GM12878 (cell line): Measurements from ENCODE around the gene C1QTNF8. TPM values are rescaled to one million over a fixed set of nuclear protein-coding genes. Genes with fewer than 3 reads are reported as not detected.

ENCODE experiments used
- ATAC-seq: fragments of 200-7000 bp; cut with Tn5 transposase; 3 replicates; pipeline ENCODE4 v1.9.1; 2020; ENCODE audit warnings: mild to moderate bottlenecking, moderate library complexity
- BruUV-seq: library from RNA; stranded (reverse); fragments of 400-500 nt; replicated peaks from 2 replicates; lab custom pipeline; 2021; lab: Mats Ljungman, UMichigan
- CTCF ChIA-PET: fragments of 300-600 bp; sonication (Branson Sonifier 250); formaldehyde crosslinking; extraction: SDS; loops from one replicate; lab custom pipeline; 2021; ENCODE audit warnings: inconsistent platforms; lab: Yijun Ruan, JAX
- POLR2A ChIA-PET: fragments of 350-600 bp; formaldehyde crosslinking; extraction: SDS; loops from one replicate; lab custom pipeline; 2021; ENCODE audit warnings: inconsistent platforms; lab: Charles Lee
- RAD21 ChIA-PET: fragments of 300-600 bp; sonication (Branson Sonifier 250); formaldehyde crosslinking; loops from one replicate; lab custom pipeline; 2023; ENCODE audit warnings: antibody characterized with exemption; ENCODE audit not compliant: unreplicated experiment; lab: Charles Lee
- SMC1A ChIA-PET: fragments of 300-600 bp; sonication (Branson Sonifier 250); formaldehyde crosslinking; loops from one replicate; lab custom pipeline; 2023; ENCODE audit not compliant: unreplicated experiment, uncharacterized antibody; lab: Charles Lee
- DNase-seq: peaks from one replicate; pipeline ENCODE4 v3.0.0-alpha.2; 2011; ENCODE audit warnings: low read depth, low spot score
- FAIRE-seq: peaks from 3 replicates; lab custom pipeline; 2011; peaks lifted over from hg19 to GRCh38; lab: Jason Lieb, UNC
- H2AFZ ChIP-seq: 2 replicates; pipeline ENCODE4 v1.6.0; 2011; ENCODE audit warnings: low read depth, low read length, control low read depth; ENCODE audit not compliant: control insufficient read depth
- H3K27ac ChIP-seq: 2 replicates; pipeline ENCODE4 v1.5.1; 2011; ENCODE audit warnings: control low read depth; ENCODE audit not compliant: control insufficient read depth, insufficient read depth
- H3K27me3 ChIP-seq, 2 experiments: replicated peaks in 1 of 2; 2 replicates each; pipeline versions ENCODE4 v1.6.0 to v1.6.1; 2011; ENCODE audit warnings: low read length in 1 of 2; ENCODE audit not compliant: control insufficient read depth in 2 of 2, insufficient read depth in 2 of 2
- H3K36me3 ChIP-seq, 2 experiments: 2 replicates each; pipeline ENCODE4 v1.5.1; 2011; ENCODE audit warnings: low read length in 1 of 2; ENCODE audit not compliant: control insufficient read depth in 2 of 2, insufficient read depth in 2 of 2
- H3K4me1 ChIP-seq: 2 replicates; pipeline ENCODE4 v1.6.1; 2011; ENCODE audit warnings: mild to moderate bottlenecking, low read length, moderate library complexity, mixed read lengths; ENCODE audit not compliant: control insufficient read depth, insufficient read depth
- H3K4me2 ChIP-seq: 2 replicates; pipeline ENCODE4 v1.6.0; 2011; ENCODE audit warnings: control low read depth; ENCODE audit not compliant: control insufficient read depth, insufficient read depth
- H3K4me3 ChIP-seq: fragments of 200-600 bp; sonication (generic); 2 replicates; pipeline ENCODE4 v1.5.1; 2016
- H3K79me2 ChIP-seq: 2 replicates; pipeline ENCODE4 v1.6.0; 2011; ENCODE audit warnings: low read length; ENCODE audit not compliant: control insufficient read depth, insufficient read depth
- H3K9ac ChIP-seq: 2 replicates; pipeline ENCODE4 v1.8.0; 2011; ENCODE audit warnings: low read length, control low read depth, mixed read lengths; ENCODE audit not compliant: control insufficient read depth, insufficient read depth
- H3K9me3 ChIP-seq: replicated peaks from 3 replicates; pipeline ENCODE4 v1.5.1; 2011; ENCODE audit warnings: mild to moderate bottlenecking, low read length; ENCODE audit not compliant: control insufficient read depth, insufficient read depth
- H4K20me1 ChIP-seq: 2 replicates; pipeline ENCODE4 v1.6.0; 2011; ENCODE audit not compliant: control insufficient read depth, insufficient read depth
- CBFB ChIP-seq: IDR thresholded peaks from 2 replicates; pipeline ENCODE4 v1.6.1; 2016; ENCODE audit warnings: antibody characterized with exemption, low read depth
- CREM ChIP-seq: IDR thresholded peaks from 2 replicates; pipeline ENCODE4 v1.6.1; 2014; ENCODE audit warnings: antibody characterized with exemption, low read depth
- FOXM1 ChIP-seq: IDR thresholded peaks from 2 replicates; pipeline ENCODE4 v1.6.1; 2012; ENCODE audit warnings: low read depth, mild to moderate bottlenecking, inconsistent platforms, low read length, moderate library complexity
- GATAD2B ChIP-seq: fragments of 450-650 bp; conservative IDR thresholded peaks from 2 replicates; pipeline ENCODE4 v1.6.1; 2017; ENCODE audit warnings: low read depth, mild to moderate bottlenecking, moderate library complexity
- MEF2B ChIP-seq: fragments of 450-650 bp; IDR thresholded peaks from 2 replicates; pipeline ENCODE4 v1.6.1; 2018; ENCODE audit warnings: mild to moderate bottlenecking, moderate library complexity; ENCODE audit not compliant: partially characterized antibody, poor library complexity, severe bottlenecking
- RAD51 ChIP-seq: fragments of 450-650 bp; IDR thresholded peaks from 2 replicates; pipeline ENCODE4 v1.6.1; 2016; ENCODE audit warnings: moderate library complexity, mild to moderate bottlenecking, inconsistent platforms
- RFX5 ChIP-seq: IDR thresholded peaks from 2 replicates; pipeline ENCODE4 v1.6.1; 2011; ENCODE audit warnings: low read depth, low read length, improper control_type of control experiment
- RUNX3 ChIP-seq: IDR thresholded peaks from 2 replicates; pipeline ENCODE4 v1.6.1; 2012; ENCODE audit warnings: low read length, inconsistent platforms
- SMC3 ChIP-seq: IDR thresholded peaks from 2 replicates; pipeline ENCODE4 v1.6.1; 2011; ENCODE audit warnings: low read length, improper control_type of control experiment, borderline replicate concordance
- YBX1 ChIP-seq: fragments of 450-650 bp; IDR thresholded peaks from 2 replicates; pipeline ENCODE4 v1.6.1; 2016; ENCODE audit warnings: antibody characterized with exemption
- WGBS: methylation state at CpG from one replicate; pipeline ENCODE4 v1.1.6; 2016; ENCODE audit warnings: low lambda C conversion rate; ENCODE audit not compliant: insufficient replicate concordance, insufficient coverage; ENCODE audit errors: missing lambda C conversion rate; 5-methylcytosine and 5-hydroxymethylcytosine counted together
- in situ Hi-C: fragments of 300-500 bp; cut with MboI; formaldehyde crosslinking; loops from 9 replicates; pipeline ENCODE4 v1.14.3; 2018; ENCODE audit warnings: mixed read lengths
- intact Hi-C: fragments of 100-400 bp; cut with micrococcal nuclease; formaldehyde crosslinking; loops from one replicate; pipeline ENCODE4 v1.14.2; 2022; ENCODE audit not compliant: unreplicated experiment
- polyA plus RNA-seq, 11 experiments: library from polyadenylated mRNA; depleted of rRNA in 4 of 11; unstranded in 6 of 11; stranded (reverse) in 5 of 11; fragments of >200 nt; fragmentation: Nextera tagmentation in 4 of 11; fragmentation: Illumina TruSeq in 1 of 11; extraction: Ambion mirVana in 4 of 11; extraction: Trizol in 1 of 11; gene quantifications; 1 replicate in 1 of 11; 2 replicates in 10 of 11; pipeline versions ENCODE4 v1.2.1 to v1.2.3, GENCODE V29; 2011 to 2016; ENCODE audit warnings: inconsistent platforms in 2 of 11, missing spikeins in 2 of 11, low read depth in 1 of 11
- total RNA-seq, 4 experiments: library from RNA; depleted of rRNA in 3 of 4; stranded (reverse); fragments of >200 nt in 3 of 4; fragmentation: Illumina TruSeq in 1 of 4; extraction: Trizol in 1 of 4; gene quantifications; 2 replicates each; pipeline versions ENCODE4 v1.2.1 to v1.2.3, GENCODE V29; 2013 to 2021
- TF ChIP-seq, protein P1 (sequence below): IDR thresholded peaks from 2 replicates; pipeline ENCODE4 v1.6.1; 2011; ENCODE audit warnings: low read depth, mild to moderate bottlenecking, low read length, moderate library complexity, borderline replicate concordance; ENCODE audit errors: extremely low read depth
- TF ChIP-seq, protein P2 (sequence below): fragments of 450-650 bp; IDR thresholded peaks from 2 replicates; pipeline ENCODE4 v1.6.1; 2016; ENCODE audit warnings: mild to moderate bottlenecking, moderate library complexity, borderline replicate concordance

Gene C1QTNF8
- total and polyA plus RNA-seq, 10 of the 15 experiments (the other 5 are each of a cell fraction or from before 2014, with no cell fraction given): not detected

DNA sequence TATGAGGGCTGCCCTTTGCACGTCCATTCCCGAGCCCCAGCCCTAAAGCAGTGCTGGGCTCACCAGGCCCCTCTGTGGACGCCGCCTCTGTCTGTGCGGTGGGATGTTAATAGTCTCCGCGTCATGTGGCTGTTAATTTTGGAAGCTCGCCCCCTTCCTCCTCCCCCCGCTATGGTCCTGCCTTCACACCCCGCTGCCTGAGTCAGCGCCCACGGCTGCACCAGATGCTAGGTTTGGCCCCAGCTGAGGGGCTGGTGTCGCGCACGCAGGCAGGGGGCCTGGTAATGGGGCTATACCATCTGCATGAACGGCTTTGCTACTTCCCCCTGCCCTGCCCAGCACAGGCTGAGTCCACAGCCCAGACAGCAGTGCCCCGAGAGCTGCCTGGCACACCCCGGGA lies 27.6 kb downstream of the C1QTNF8 start (continued):
- no peak for TF ChIP-seq FOXM1
- no peak for TF ChIP-seq RFX5

DNA sequence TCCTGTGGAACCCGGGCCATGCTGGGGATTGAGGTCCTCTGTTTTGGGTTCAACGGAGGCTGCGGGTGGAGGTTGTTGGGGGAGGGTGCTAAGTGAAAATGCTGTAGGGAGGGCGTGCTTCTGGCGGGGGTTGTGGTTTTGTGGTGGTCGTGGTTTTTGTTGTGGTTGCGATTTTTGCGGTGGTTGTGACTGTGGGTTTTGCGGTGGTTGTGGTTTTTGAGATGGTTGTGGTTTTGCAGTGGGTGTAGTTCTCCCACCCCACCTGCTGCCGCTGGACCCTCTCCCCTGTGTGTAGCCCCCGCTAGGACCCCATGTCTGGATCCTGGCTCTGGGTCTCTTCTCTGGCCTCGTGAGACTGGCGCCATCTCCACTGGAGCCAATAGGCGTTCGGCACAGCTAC lies 28.4 kb downstream of the C1QTNF8 start:
- BruUV-seq: no TSS peak
- WGBS: 42% methylated on average over 15 of the region's 15 CpGs
- CTCF ChIA-PET: no interaction called here
- H3K36me3 ChIP-seq: no peaks in the 10 kb centered on the region
- H4K20me1 ChIP-seq: no peaks in the 10 kb centered on the region
- no peaks in the 10 kb centered on the region; the same call in 2 of the 3 replicates for H3K9me3 ChIP-seq
- SMC1A ChIA-PET: no interaction called here
- no peaks in the 10 kb centered on the region for H3K27me3 ChIP-seq
- POLR2A ChIA-PET: no interaction called here
- RAD21 ChIA-PET: no interaction called here
- in situ Hi-C loops: loop anchor here (10.0 kb wide), 1 partner anchor 57 kb away; no protein-coding TSS in a partner anchor
- DNase-seq (no peak), FAIRE-seq (no peak)
- H2AFZ ChIP-seq: no peak overlapping the region
- H3K4me3 ChIP-seq: no peak overlapping the region
- H3K79me2 ChIP-seq: no peaks in the 10 kb centered on the region
- no peak overlapping the region for H3K27ac ChIP-seq
- H3K9ac ChIP-seq: no peak overlapping the region
- H3K4me2 ChIP-seq: no peak overlapping the region
- intact Hi-C loops: no loop called here
- TF ChIP-seq CREM: no peak
- TF ChIP-seq SMC3: no peak
- no peak for TF ChIP-seq RAD51
- TF ChIP-seq, protein P1, sequence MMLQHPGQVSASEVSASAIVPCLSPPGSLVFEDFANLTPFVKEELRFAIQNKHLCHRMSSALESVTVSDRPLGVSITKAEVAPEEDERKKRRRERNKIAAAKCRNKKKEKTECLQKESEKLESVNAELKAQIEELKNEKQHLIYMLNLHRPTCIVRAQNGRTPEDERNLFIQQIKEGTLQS: no peak
- TF ChIP-seq RUNX3: peak; percentile 79
- TF ChIP-seq, protein P2, sequence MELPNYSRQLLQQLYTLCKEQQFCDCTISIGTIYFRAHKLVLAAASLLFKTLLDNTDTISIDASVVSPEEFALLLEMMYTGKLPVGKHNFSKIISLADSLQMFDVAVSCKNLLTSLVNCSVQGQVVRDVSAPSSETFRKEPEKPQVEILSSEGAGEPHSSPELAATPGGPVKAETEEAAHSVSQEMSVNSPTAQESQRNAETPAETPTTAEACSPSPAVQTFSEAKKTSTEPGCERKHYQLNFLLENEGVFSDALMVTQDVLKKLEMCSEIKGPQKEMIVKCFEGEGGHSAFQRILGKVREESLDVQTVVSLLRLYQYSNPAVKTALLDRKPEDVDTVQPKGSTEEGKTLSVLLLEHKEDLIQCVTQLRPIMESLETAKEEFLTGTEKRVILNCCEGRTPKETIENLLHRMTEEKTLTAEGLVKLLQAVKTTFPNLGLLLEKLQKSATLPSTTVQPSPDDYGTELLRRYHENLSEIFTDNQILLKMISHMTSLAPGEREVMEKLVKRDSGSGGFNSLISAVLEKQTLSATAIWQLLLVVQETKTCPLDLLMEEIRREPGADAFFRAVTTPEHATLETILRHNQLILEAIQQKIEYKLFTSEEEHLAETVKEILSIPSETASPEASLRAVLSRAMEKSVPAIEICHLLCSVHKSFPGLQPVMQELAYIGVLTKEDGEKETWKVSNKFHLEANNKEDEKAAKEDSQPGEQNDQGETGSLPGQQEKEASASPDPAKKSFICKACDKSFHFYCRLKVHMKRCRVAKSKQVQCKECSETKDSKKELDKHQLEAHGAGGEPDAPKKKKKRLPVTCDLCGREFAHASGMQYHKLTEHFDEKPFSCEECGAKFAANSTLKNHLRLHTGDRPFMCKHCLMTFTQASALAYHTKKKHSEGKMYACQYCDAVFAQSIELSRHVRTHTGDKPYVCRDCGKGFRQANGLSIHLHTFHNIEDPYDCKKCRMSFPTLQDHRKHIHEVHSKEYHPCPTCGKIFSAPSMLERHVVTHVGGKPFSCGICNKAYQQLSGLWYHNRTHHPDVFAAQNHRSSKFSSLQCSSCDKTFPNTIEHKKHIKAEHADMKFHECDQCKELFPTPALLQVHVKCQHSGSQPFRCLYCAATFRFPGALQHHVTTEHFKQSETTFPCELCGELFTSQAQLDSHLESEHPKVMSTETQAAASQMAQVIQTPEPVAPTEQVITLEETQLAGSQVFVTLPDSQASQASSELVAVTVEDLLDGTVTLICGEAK: no peak
- no peak for TF ChIP-seq YBX1
- TF ChIP-seq CBFB: peak; percentile 72; the same call in 1 of the 2 replicates
- TF ChIP-seq MEF2B: no peak
- TF ChIP-seq GATAD2B: no peak
- no peak for TF ChIP-seq RFX5
- TF ChIP-seq, all 136 proteins: peak for 2
- ATAC-seq: no peak
- H3K4me1 ChIP-seq: no peaks in the 10 kb centered on the region
